Mesothelial cell of epicardium (in vitro differentiated cells): Measurements from ENCODE around the gene DTWD2. TPM values are rescaled to one million over a fixed set of nuclear protein-coding genes. Genes with fewer than 3 reads are reported as not detected.

Experiments used
- DNase-seq, 2 experiments: peaks; one replicate each; pipeline ENCODE4 v3.0.0; 2021; ENCODE audit warnings: low spot score in 2 of 2; ENCODE audit not compliant: unreplicated experiment in 2 of 2
- H3K27ac Mint-ChIP-seq: 2 replicates; pipeline ENCODE4 v1.8.0; 2021; ENCODE audit warnings: mixed read lengths
- H3K27me3 Mint-ChIP-seq: 2 replicates; pipeline ENCODE4 v1.8.0; 2021; ENCODE audit warnings: low read depth, mixed read lengths
- H3K36me3 Mint-ChIP-seq: 2 replicates; pipeline ENCODE4 v1.8.0; 2021; ENCODE audit warnings: mixed read lengths
- H3K4me1 Mint-ChIP-seq: 2 replicates; pipeline ENCODE4 v1.8.0; 2021; ENCODE audit warnings: mixed read lengths
- H3K4me3 Mint-ChIP-seq: 2 replicates; pipeline ENCODE4 v1.8.0; 2021; ENCODE audit warnings: mild to moderate bottlenecking, moderate library complexity, mixed read lengths
- H3K9me3 Mint-ChIP-seq: 2 replicates; pipeline ENCODE4 v1.8.0; 2021; ENCODE audit warnings: mixed read lengths
- total RNA-seq: library from RNA; stranded (reverse); gene quantifications from 3 replicates; pipeline ENCODE4 v1.2.1, GENCODE V29; 2021
- TF ChIP-seq, protein P1 (sequence below): fragments of 200-600 bp; sonication (generic); IDR thresholded peaks from one replicate; pipeline ENCODE4 v1.5.0; 2021; ENCODE audit warnings: antibody characterized with exemption; ENCODE audit not compliant: unreplicated experiment

DTWD2 gene
- total RNA-seq, 1 donor from 2014 or later = 9.1 TPM

DNA sequence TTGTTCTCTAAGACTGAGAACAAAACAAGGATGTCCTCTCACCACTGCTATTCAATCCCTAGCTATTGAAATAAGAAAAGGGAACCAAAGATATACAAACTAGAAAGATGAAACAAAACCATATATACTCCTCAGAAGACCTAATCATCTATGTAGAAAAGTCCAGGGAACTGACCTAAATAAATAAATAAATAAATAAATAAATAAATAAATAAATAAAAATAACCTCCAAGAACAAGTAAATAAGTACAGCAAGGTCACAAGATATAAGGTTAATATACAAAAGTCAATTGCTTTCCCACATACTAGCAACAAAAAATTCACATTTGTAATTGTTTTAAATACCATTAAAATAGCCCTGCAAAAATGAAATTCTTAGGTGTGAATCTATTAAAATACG is 54.6 kb downstream of the DTWD2 start:
- no peak for DNase-seq
- TF ChIP-seq, protein P1, sequence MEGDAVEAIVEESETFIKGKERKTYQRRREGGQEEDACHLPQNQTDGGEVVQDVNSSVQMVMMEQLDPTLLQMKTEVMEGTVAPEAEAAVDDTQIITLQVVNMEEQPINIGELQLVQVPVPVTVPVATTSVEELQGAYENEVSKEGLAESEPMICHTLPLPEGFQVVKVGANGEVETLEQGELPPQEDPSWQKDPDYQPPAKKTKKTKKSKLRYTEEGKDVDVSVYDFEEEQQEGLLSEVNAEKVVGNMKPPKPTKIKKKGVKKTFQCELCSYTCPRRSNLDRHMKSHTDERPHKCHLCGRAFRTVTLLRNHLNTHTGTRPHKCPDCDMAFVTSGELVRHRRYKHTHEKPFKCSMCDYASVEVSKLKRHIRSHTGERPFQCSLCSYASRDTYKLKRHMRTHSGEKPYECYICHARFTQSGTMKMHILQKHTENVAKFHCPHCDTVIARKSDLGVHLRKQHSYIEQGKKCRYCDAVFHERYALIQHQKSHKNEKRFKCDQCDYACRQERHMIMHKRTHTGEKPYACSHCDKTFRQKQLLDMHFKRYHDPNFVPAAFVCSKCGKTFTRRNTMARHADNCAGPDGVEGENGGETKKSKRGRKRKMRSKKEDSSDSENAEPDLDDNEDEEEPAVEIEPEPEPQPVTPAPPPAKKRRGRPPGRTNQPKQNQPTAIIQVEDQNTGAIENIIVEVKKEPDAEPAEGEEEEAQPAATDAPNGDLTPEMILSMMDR = no peak
- Mint-ChIP-seq H3K4me3 (no peak overlapping the region), H3K27me3 (no peaks in the 10 kb centered on the region), H3K36me3 (peaks cover 21% of the 10 kb centered on the region), H3K4me1 (no peaks in the 10 kb centered on the region), H3K27ac (no peak overlapping the region), H3K9me3 (peaks cover 19% of the 10 kb centered on the region)

DNA sequence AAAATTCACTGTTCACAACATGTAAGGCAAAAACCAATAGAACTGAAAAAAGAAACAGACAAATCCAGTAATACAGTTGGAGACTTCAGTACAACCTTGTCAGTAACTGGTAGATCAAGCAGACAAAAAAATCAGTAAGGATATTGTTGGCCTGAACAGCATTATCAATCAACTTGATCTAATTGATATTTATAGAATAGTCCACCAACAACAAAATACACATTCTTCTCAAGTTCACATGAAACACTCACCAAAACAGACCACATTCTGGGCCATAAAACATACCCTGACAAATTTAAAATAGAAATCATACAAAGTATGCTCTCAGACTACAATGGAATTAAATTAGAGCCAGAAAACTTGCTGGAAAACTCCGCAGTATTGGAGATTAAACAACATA is 56.8 kb downstream of the DTWD2 start:
- H3K4me1 Mint-ChIP-seq = no peaks in the 10 kb centered on the region
- TF ChIP-seq, protein P1 = no peak
- peaks cover 19% of the 10 kb centered on the region for H3K9me3 Mint-ChIP-seq
- no peak overlapping the region for H3K4me3 Mint-ChIP-seq
- no peak for DNase-seq
- H3K36me3 Mint-ChIP-seq = peaks cover 24% of the 10 kb centered on the region
- H3K27ac Mint-ChIP-seq = no peak overlapping the region
- no peaks in the 10 kb centered on the region for H3K27me3 Mint-ChIP-seq

DNA sequence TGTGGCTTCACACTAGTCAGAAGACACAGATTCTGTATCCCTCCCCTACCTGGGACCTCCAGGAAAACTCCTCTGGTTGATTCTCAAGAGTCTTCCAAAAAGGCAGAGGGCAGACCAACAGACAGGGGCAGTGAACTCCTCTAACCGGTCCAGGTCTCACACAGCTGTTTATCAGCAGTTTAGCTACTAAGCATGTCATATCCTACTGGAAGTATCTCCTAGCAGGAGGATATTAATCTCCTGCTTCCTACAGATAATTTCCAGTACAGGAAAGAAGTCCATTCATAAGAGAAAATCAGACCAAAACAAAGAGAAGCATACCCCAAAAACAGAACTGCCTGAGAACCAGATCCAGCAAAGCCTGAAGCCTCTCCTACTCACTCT is 64.3 kb downstream of the DTWD2 start:
- Mint-ChIP-seq H3K4me1 (peaks cover 19% of the 10 kb centered on the region), H3K27me3 (no peaks in the 10 kb centered on the region), H3K36me3 (peaks cover 8% of the 10 kb centered on the region), H3K27ac (peak overlapping the region; percentile 49), H3K9me3 (no peaks in the 10 kb centered on the region), H3K4me3 (peak overlapping the region; percentile 54)
- no peak for DNase-seq
- TF ChIP-seq, protein P1 = no peak

DNA sequence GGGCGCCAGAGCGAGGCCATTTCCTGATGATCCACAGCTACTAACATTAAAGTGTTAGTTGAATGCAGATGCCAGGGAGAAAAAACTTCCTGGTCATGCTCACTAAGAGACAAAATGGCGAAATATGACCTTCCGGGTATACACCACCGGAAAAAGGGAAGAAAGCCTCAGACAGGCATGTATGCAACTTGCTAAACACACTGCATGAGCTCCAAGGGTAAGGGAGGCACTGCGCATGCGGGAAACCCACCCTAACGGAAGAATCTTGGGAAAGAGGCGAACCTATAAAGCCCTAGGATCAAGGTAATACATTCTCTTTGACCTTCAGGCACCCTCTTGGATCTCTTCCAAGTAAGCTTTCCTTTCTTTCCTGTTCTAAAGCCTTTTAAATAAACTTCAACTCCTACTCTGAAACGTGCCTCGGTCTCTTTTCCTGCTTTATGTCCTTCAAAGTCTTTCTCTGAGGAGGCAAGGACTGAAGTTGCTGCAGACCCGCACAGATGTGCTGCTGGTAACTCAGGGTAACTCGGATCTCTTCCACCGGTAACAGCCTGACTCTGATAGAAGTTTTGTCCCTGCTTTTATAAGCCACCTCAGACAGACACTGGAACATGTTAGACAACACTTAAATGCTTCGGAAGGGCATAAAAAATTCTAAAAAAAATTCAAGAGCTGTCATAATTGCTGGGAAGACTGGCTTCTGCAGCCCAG is 64.9 kb downstream of the DTWD2 start:
- Mint-ChIP-seq H3K27me3 (no peaks in the 10 kb centered on the region), H3K4me3 (peak overlapping the region; percentile 54), H3K9me3 (no peaks in the 10 kb centered on the region), H3K36me3 (peaks cover 10% of the 10 kb centered on the region), H3K27ac (peak overlapping the region; percentile 84), H3K4me1 (peaks cover 19% of the 10 kb centered on the region)
- TF ChIP-seq, protein P1 = no peak
- no peak for DNase-seq

DNA sequence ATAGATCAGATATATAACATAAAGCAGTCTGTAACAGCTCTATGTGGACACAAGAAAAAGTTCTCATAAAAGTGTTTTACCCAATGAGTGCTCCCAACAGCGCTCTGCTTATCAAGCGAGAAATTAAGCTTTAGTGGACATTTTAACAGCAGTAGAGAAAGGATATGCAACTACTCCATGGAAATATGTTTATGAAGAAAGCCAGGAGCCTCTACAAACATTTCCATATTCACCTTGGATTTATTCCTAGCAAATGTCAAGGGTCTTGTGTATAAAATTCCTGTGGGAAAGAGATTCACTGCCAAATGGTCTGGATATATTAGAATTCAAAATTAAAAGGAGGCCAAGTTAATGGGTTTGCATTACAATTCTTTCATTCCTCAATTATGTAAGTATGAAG is 66.5 kb downstream of the DTWD2 start:
- Mint-ChIP-seq H3K4me1 (peaks cover 19% of the 10 kb centered on the region), H3K27ac (peak overlapping the region; percentile 64), H3K36me3 (peaks cover 10% of the 10 kb centered on the region), H3K9me3 (no peaks in the 10 kb centered on the region), H3K4me3 (no peak overlapping the region), H3K27me3 (no peaks in the 10 kb centered on the region)
- TF ChIP-seq, protein P1 = no peak
- no peak for DNase-seq
